H9 (cell line): ENCODE data around the gene METTL1. TPM values are rescaled to one million over a fixed set of nuclear protein-coding genes. Genes with fewer than 3 reads are reported as not detected.

ENCODE experiments used
- DNase-seq: peaks from one replicate; pipeline ENCODE4 v3.0.0-alpha.2; 2017
- H2AFZ ChIP-seq: one replicate; pipeline ENCODE4 v1.6.1; 2013; ENCODE audit warnings: mild to moderate bottlenecking, low read length, control low read depth, moderate library complexity
- H2AK5ac ChIP-seq: 2 replicates; pipeline ENCODE4 v1.6.1; 2013; ENCODE audit warnings: low read length, control low read depth, mixed read lengths; ENCODE audit not compliant: insufficient read length
- H2BK120ac ChIP-seq: one replicate; pipeline ENCODE4 v1.6.1; 2013; ENCODE audit warnings: low read depth, mild to moderate bottlenecking, low read length, control low read depth, inconsistent platforms; ENCODE audit not compliant: poor library complexity, severe bottlenecking
- H2BK12ac ChIP-seq: 2 replicates; pipeline ENCODE4 v1.6.1; 2013; ENCODE audit warnings: low read length, control low read depth, mixed read lengths, low read depth; ENCODE audit not compliant: insufficient read length
- H2BK15ac ChIP-seq: 2 replicates; pipeline ENCODE4 v1.6.1; 2013; ENCODE audit warnings: low read depth, low read length, control low read depth
- H2BK20ac ChIP-seq: one replicate; pipeline ENCODE4 v1.6.1; 2013; ENCODE audit warnings: low read depth, mild to moderate bottlenecking, low read length, control low read depth, inconsistent platforms; ENCODE audit not compliant: poor library complexity, severe bottlenecking
- H2BK5ac ChIP-seq: 2 replicates; pipeline ENCODE4 v1.6.1; 2013; ENCODE audit warnings: low read length, control low read depth, mixed read lengths; ENCODE audit not compliant: insufficient read length
- H3K14ac ChIP-seq: 2 replicates; pipeline ENCODE4 v1.6.1; 2013; ENCODE audit warnings: low read length, control low read depth; ENCODE audit not compliant: insufficient read depth
- H3K18ac ChIP-seq: 2 replicates; pipeline ENCODE4 v1.6.1; 2013; ENCODE audit warnings: low read depth, mild to moderate bottlenecking, mixed read lengths, low read length, control low read depth; ENCODE audit not compliant: insufficient read length
- H3K23ac ChIP-seq: 2 replicates; pipeline ENCODE4 v1.6.1; 2013; ENCODE audit warnings: low read length, control low read depth, mixed read lengths, low read depth; ENCODE audit not compliant: insufficient read length
- H3K23me2 ChIP-seq: 2 replicates; pipeline ENCODE4 v1.6.1; 2013; ENCODE audit warnings: low read depth, mild to moderate bottlenecking, mixed read lengths, low read length, control low read depth; ENCODE audit not compliant: insufficient read length, poor library complexity, severe bottlenecking
- H3K27ac ChIP-seq: 2 replicates; pipeline ENCODE4 v1.5.1; 2013; ENCODE audit warnings: low read length, control low read depth, mixed read lengths, low read depth; ENCODE audit not compliant: insufficient read length
- H3K27me3 ChIP-seq: 2 replicates; pipeline ENCODE4 v1.6.1; 2013; ENCODE audit warnings: low read length, control low read depth, inconsistent platforms; ENCODE audit not compliant: insufficient read depth
- H3K4ac ChIP-seq: 2 replicates; pipeline ENCODE4 v1.6.1; 2013; ENCODE audit warnings: low read depth, mild to moderate bottlenecking, control low read depth, inconsistent platforms, low read length, moderate library complexity
- H3K4me1 ChIP-seq: 2 replicates; pipeline ENCODE4 v1.6.1; 2013; ENCODE audit warnings: low read length, control low read depth, inconsistent platforms; ENCODE audit not compliant: insufficient read depth
- H3K4me2 ChIP-seq: 2 replicates; pipeline ENCODE4 v1.6.1; 2013; ENCODE audit warnings: low read length, control low read depth, mixed read lengths; ENCODE audit not compliant: insufficient read length, insufficient read depth
- H3K56ac ChIP-seq: 2 replicates; pipeline ENCODE4 v1.6.1; 2013; ENCODE audit warnings: low read depth, mild to moderate bottlenecking, mixed read lengths, low read length, control low read depth; ENCODE audit not compliant: insufficient read length
- H3K79me1 ChIP-seq: 2 replicates; pipeline ENCODE4 v1.6.1; 2013; ENCODE audit warnings: low read depth, mild to moderate bottlenecking, moderate library complexity, low read length, control low read depth, inconsistent platforms; ENCODE audit not compliant: insufficient read depth, poor library complexity, severe bottlenecking
- H3K79me2 ChIP-seq: 2 replicates; pipeline ENCODE4 v1.6.1; 2013; ENCODE audit warnings: low read length, control low read depth, inconsistent platforms; ENCODE audit not compliant: insufficient read depth
- H3K9ac ChIP-seq: 2 replicates; pipeline ENCODE4 v1.6.1; 2013; ENCODE audit warnings: low read length, control low read depth, mixed read lengths; ENCODE audit not compliant: insufficient read length; ENCODE audit errors: extremely low read depth
- H3K9me3 ChIP-seq: one replicate; pipeline ENCODE4 v1.6.1; 2013; ENCODE audit warnings: low read depth, low read length, inconsistent platforms; ENCODE audit not compliant: control insufficient read depth
- H3T11ph ChIP-seq: one replicate; pipeline ENCODE4 v1.6.1; 2013; ENCODE audit warnings: mild to moderate bottlenecking, low read length, control low read depth, inconsistent platforms
- H4K20me1 ChIP-seq: one replicate; pipeline ENCODE4 v1.6.1; 2013; ENCODE audit not compliant: control insufficient read depth, insufficient read length, insufficient read depth
- H4K5ac ChIP-seq: 2 replicates; pipeline ENCODE4 v1.6.1; 2013; ENCODE audit warnings: low read depth, mild to moderate bottlenecking, mixed read lengths, low read length, control low read depth; ENCODE audit not compliant: insufficient read length
- H4K8ac ChIP-seq: replicated peaks from 2 replicates; pipeline ENCODE4 v1.6.1; 2013; ENCODE audit warnings: low read length, control low read depth, mixed read lengths, low read depth; ENCODE audit not compliant: insufficient read length
- H4K91ac ChIP-seq: 2 replicates; pipeline ENCODE4 v1.6.1; 2013; ENCODE audit warnings: low read depth, mild to moderate bottlenecking, moderate library complexity, mixed read lengths, low read length, control low read depth; ENCODE audit not compliant: insufficient read length
- H3K27ac Mint-ChIP-seq, 3 experiments: 2 replicates in 2 of 3; 3 replicates in 1 of 3; pipeline ENCODE4 v1.8.0; 2020 to 2021; ENCODE audit warnings: mixed read lengths in 3 of 3, mild to moderate bottlenecking in 1 of 3, moderate library complexity in 1 of 3
- H3K27me3 Mint-ChIP-seq: 2 replicates; pipeline ENCODE4 v1.8.0; 2021; ENCODE audit warnings: low read depth, mild to moderate bottlenecking, moderate library complexity, mixed read lengths
- H3K36me3 Mint-ChIP-seq, 3 experiments: 2 replicates in 2 of 3; 3 replicates in 1 of 3; pipeline ENCODE4 v1.8.0; 2020 to 2021; ENCODE audit warnings: low read depth in 3 of 3, mixed read lengths in 3 of 3; ENCODE audit not compliant: insufficient read depth in 1 of 3
- H3K4me1 Mint-ChIP-seq, 2 experiments: 2 replicates each; pipeline ENCODE4 v1.8.0; 2020; ENCODE audit warnings: mixed read lengths in 2 of 2
- H3K4me3 Mint-ChIP-seq, 2 experiments: 2 replicates in 1 of 2; 3 replicates in 1 of 2; pipeline ENCODE4 v1.8.0; 2020 to 2021; ENCODE audit warnings: mild to moderate bottlenecking in 2 of 2, mixed read lengths in 2 of 2, moderate library complexity in 1 of 2
- H3K9me3 Mint-ChIP-seq, 2 experiments: 2 replicates in 1 of 2; 3 replicates in 1 of 2; pipeline ENCODE4 v1.8.0; 2020; ENCODE audit warnings: mild to moderate bottlenecking in 2 of 2, mixed read lengths in 2 of 2, moderate library complexity in 1 of 2
- CTCF ChIP-seq: fragments of 200-600 bp; sonication (generic); conservative IDR thresholded peaks from 3 replicates; pipeline ENCODE4 v1.8.0; 2021; ENCODE audit warnings: antibody characterized with exemption, mild to moderate bottlenecking
- WGBS: extraction: QIAGEN DNeasy Blood & Tissue Kit; methylation state at CpG from one replicate; pipeline ENCODE4 v1.1.7; 2013; ENCODE audit warnings: missing lambda C conversion rate, low lambda C conversion rate, mixed read lengths; ENCODE audit not compliant: insufficient read length; ENCODE audit errors: extremely low coverage; 5-methylcytosine and 5-hydroxymethylcytosine counted together
- total RNA-seq: library from RNA; stranded (reverse); gene quantifications from 2 replicates; pipeline ENCODE4 v1.2.1, GENCODE V29; 2021

Gene METTL1
- total RNA-seq, 1 experiment from 2014 or later, result 58.4 TPM

- no peak overlapping the region for H2BK5ac ChIP-seq
- H3K23me2 ChIP-seq, result no peaks in the 10 kb centered on the region
- no peak overlapping the region for H3K4me2 ChIP-seq
- no peaks in the 10 kb centered on the region for H3K79me1 ChIP-seq
- H3K27ac ChIP-seq, result no peak overlapping the region
- WGBS, result no CpG with 5 or more reads among the region's 20 CpGs
- Mint-ChIP-seq H3K27me3 (peaks cover 20% of the 10 kb centered on the region), H3K36me3 (peaks cover 14 to 52% (median 23%) of the 10 kb centered on the region in 3 experiments), H3K27ac (no peak overlapping the region), H3K9me3 (no peaks in the 10 kb centered on the region), H3K4me3 (no peak overlapping the region), H3K4me1 (peaks cover 2 to 3% of the 10 kb centered on the region in 2 experiments; a peak in 3 of 4 replicates)
- H3K18ac ChIP-seq, result no peak overlapping the region
- H3K79me2 ChIP-seq, result no peaks in the 10 kb centered on the region
- no peaks in the 10 kb centered on the region; the same call in 1 of the 2 replicates for H3K27me3 ChIP-seq
- H3K9ac ChIP-seq, result no peak overlapping the region
- no peaks in the 10 kb centered on the region for H4K20me1 ChIP-seq
- H2AK5ac ChIP-seq, result no peak overlapping the region
- TF ChIP-seq CTCF, result no peak
- H4K5ac ChIP-seq, result no peak overlapping the region
- no peak overlapping the region for H3K23ac ChIP-seq
- H2BK20ac ChIP-seq, result no peak overlapping the region
- DNase-seq, result no peak
- H4K8ac ChIP-seq, result no peak overlapping the region
- H4K91ac ChIP-seq, result no peak overlapping the region
- no peak overlapping the region for H2BK12ac ChIP-seq
- H2BK15ac ChIP-seq, result no peak overlapping the region
- no peak overlapping the region for H2BK120ac ChIP-seq
- H3K14ac ChIP-seq, result no peak overlapping the region
- no peaks in the 10 kb centered on the region for H3K4me1 ChIP-seq
- no peak overlapping the region for H2AFZ ChIP-seq
- no peak overlapping the region for H3K56ac ChIP-seq
- no peak overlapping the region for H3T11ph ChIP-seq
- H3K9me3 ChIP-seq, result no peaks in the 10 kb centered on the region
- H3K4ac ChIP-seq, result no peak overlapping the region
Measured at GRCh38 chr12:57719777-57720605, 51.9 kb downstream of the METTL1 start.
